Measurements from ENCODE around the gene CAPN13. TPM values are rescaled to one million over a fixed set of nuclear protein-coding genes. Genes with fewer than 3 reads are reported as not detected.

The CAPN13 gene
- total and polyA plus RNA-seq, 4 donors: 0.13 to 0.42 TPM; not detected in 2

DNA sequence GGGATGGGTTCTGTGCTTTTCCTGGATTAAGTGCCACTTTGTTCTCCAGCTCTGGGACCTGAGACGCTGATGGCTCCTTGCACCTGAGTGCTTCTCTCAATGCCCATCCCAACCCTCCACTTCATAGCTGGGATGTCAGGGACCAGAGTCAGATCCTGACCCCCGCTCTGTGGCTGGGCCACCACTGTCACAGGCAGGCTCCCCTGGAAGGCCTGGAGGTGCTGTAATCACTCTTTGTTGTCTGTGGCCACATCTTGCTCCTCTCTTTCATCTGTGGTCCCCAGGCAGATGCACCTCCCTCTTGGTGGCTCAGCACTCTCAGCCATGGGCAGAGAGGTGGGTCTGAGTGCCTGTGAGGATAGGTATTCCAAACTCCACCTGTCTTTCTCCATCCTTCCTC, 62.4 kb downstream of the CAPN13 start:
- Histone ChIP-seq H3K4me1 (ENCODE audit: control insufficient read depth in 4 of 4, insufficient read depth in 4 of 4, low read length in 3 of 4) (no peaks in the 10 kb centered on the region), H3K4me3 (ENCODE audit: low read depth in 1 of 3, low read length in 3 of 3) (no peak overlapping the region), H3K36me3 (ENCODE audit: control insufficient read depth in 4 of 4, insufficient read depth in 3 of 4, low read depth in 1 of 4, low read length in 3 of 4) (no peaks in the 10 kb centered on the region), H3K9ac (ENCODE audit: low read depth in 1 of 2, low read length in 2 of 2) (no peak overlapping the region), H3K27ac (ENCODE audit: low read depth in 1 of 2, low read length in 2 of 2) (no peak overlapping the region), H3K27me3 (ENCODE audit: control insufficient read depth in 4 of 4, insufficient read depth in 4 of 4, low read length in 3 of 4) (no peaks in the 10 kb centered on the region), H3K9me3 (ENCODE audit: control insufficient read depth in 4 of 4, low read length in 3 of 4) (no peaks in the 10 kb centered on the region)
- DNase-seq (ENCODE audit: low spot score): no peak
- TF ChIP-seq FOXA1 (IDR thresholded peaks at IDR 0.05) (no peak), RAD21 (IDR thresholded peaks at IDR 0.05) (no peak), RXRA (IDR thresholded peaks at IDR 0.05) (no peak), YY1 (IDR thresholded peaks at IDR 0.05) (no peak), TAF1 (conservative IDR thresholded peaks at IDR 0.05) (no peak), SP1 (IDR thresholded peaks at IDR 0.05) (no peak), GABPA (IDR thresholded peaks at IDR 0.05 in 1 of 2, conservative IDR thresholded peaks at IDR 0.05 in 1 of 2) (no peak)
- TF ChIP-seq, protein P1, sequence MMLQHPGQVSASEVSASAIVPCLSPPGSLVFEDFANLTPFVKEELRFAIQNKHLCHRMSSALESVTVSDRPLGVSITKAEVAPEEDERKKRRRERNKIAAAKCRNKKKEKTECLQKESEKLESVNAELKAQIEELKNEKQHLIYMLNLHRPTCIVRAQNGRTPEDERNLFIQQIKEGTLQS (IDR thresholded peaks at IDR 0.05): no peak
- TF ChIP-seq, protein P2, sequence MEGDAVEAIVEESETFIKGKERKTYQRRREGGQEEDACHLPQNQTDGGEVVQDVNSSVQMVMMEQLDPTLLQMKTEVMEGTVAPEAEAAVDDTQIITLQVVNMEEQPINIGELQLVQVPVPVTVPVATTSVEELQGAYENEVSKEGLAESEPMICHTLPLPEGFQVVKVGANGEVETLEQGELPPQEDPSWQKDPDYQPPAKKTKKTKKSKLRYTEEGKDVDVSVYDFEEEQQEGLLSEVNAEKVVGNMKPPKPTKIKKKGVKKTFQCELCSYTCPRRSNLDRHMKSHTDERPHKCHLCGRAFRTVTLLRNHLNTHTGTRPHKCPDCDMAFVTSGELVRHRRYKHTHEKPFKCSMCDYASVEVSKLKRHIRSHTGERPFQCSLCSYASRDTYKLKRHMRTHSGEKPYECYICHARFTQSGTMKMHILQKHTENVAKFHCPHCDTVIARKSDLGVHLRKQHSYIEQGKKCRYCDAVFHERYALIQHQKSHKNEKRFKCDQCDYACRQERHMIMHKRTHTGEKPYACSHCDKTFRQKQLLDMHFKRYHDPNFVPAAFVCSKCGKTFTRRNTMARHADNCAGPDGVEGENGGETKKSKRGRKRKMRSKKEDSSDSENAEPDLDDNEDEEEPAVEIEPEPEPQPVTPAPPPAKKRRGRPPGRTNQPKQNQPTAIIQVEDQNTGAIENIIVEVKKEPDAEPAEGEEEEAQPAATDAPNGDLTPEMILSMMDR (IDR thresholded peaks at IDR 0.05; ENCODE audit: low read depth, low read length, missing input control): no peak
- WGBS: 96% methylated on average over 2 of the region's 2 CpGs

DNA sequence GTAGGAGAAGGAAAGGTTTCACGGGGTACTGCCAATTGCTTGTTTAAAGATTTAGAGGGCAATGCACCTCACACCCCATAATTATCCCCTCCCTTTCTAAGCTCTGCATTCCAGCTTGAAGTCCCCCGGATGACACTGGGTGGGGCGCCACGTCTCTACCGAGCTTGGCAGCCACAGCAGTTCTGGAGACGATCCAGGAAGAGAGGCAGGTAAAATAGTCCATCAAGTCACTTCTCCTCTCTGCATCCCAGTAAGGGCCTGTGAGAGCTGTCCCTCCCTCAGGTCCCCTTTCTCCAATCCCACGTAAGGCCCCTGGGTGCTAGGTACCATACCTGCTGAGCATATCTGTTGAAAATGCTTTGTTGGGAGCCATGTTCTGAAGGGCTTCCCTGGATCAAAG, 65.7 kb downstream of the CAPN13 start:
- Histone ChIP-seq H3K27me3 (ENCODE audit: control insufficient read depth in 4 of 4, insufficient read depth in 4 of 4, low read length in 3 of 4) (no peaks in the 10 kb centered on the region), H3K36me3 (ENCODE audit: control insufficient read depth in 4 of 4, insufficient read depth in 3 of 4, low read depth in 1 of 4, low read length in 3 of 4) (no peaks in the 10 kb centered on the region), H3K27ac (ENCODE audit: low read depth in 1 of 2, low read length in 2 of 2) (no peak overlapping the region), H3K9me3 (ENCODE audit: control insufficient read depth in 4 of 4, low read length in 3 of 4) (no peaks in the 10 kb centered on the region), H3K4me3 (ENCODE audit: low read depth in 1 of 3, low read length in 3 of 3) (no peak overlapping the region), H3K9ac (ENCODE audit: low read depth in 1 of 2, low read length in 2 of 2) (no peak overlapping the region), H3K4me1 (ENCODE audit: control insufficient read depth in 4 of 4, insufficient read depth in 4 of 4, low read length in 3 of 4) (no peaks in the 10 kb centered on the region)
- TF ChIP-seq RXRA (IDR thresholded peaks at IDR 0.05) (no peak), HNF4A (conservative IDR thresholded peaks at IDR 0.05) (no peak), JUND (IDR thresholded peaks at IDR 0.05) (no peak), EGR1 (IDR thresholded peaks at IDR 0.05; ENCODE audit: low read depth in 2 of 2) (no peak), RAD21 (IDR thresholded peaks at IDR 0.05) (no peak), HNF4G (IDR thresholded peaks at IDR 0.05) (no peak), FOXA1 (IDR thresholded peaks at IDR 0.05) (no peak), SP1 (IDR thresholded peaks at IDR 0.05) (no peak), TAF1 (conservative IDR thresholded peaks at IDR 0.05) (no peak), FOXA2 (IDR thresholded peaks at IDR 0.05) (no peak), YY1 (IDR thresholded peaks at IDR 0.05) (no peak), NR2F2 (IDR thresholded peaks at IDR 0.05) (no peak), GABPA (IDR thresholded peaks at IDR 0.05 in 1 of 2, conservative IDR thresholded peaks at IDR 0.05 in 1 of 2) (no peak)
- TF ChIP-seq, protein P2 (IDR thresholded peaks at IDR 0.05; ENCODE audit: low read depth, low read length, missing input control): no peak
- TF ChIP-seq, protein P3, sequence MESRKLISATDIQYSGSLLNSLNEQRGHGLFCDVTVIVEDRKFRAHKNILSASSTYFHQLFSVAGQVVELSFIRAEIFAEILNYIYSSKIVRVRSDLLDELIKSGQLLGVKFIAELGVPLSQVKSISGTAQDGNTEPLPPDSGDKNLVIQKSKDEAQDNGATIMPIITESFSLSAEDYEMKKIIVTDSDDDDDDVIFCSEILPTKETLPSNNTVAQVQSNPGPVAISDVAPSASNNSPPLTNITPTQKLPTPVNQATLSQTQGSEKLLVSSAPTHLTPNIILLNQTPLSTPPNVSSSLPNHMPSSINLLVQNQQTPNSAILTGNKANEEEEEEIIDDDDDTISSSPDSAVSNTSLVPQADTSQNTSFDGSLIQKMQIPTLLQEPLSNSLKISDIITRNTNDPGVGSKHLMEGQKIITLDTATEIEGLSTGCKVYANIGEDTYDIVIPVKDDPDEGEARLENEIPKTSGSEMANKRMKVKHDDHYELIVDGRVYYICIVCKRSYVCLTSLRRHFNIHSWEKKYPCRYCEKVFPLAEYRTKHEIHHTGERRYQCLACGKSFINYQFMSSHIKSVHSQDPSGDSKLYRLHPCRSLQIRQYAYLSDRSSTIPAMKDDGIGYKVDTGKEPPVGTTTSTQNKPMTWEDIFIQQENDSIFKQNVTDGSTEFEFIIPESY (IDR thresholded peaks at IDR 0.05): no peak
- TF ChIP-seq, protein P4, sequence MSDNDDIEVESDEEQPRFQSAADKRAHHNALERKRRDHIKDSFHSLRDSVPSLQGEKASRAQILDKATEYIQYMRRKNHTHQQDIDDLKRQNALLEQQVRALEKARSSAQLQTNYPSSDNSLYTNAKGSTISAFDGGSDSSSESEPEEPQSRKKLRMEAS (IDR thresholded peaks at IDR 0.05): no peak
- TF ChIP-seq, protein P1 (IDR thresholded peaks at IDR 0.05): no peak
- no peak for DNase-seq (ENCODE audit: low spot score)
- 89% methylated on average over 7 of the region's 7 CpGs for WGBS
